GM21526 (cell line): ENCODE data around the gene SLCO2B1.
"Not testable (repeated sequence)": the region's sequence is repeated elsewhere in the genome, so short reads cannot be mapped to it uniquely, and the experiment has no call there.

Source experiments
- ATAC-seq: cut with Tn5 transposase; IDR thresholded peaks from one replicate; pipeline ENCODE4 v1.9.1; 2021; ENCODE audit warnings: moderate library complexity; ENCODE audit not compliant: unreplicated experiment, low FRiP score

Gene SLCO2B1, protein sequence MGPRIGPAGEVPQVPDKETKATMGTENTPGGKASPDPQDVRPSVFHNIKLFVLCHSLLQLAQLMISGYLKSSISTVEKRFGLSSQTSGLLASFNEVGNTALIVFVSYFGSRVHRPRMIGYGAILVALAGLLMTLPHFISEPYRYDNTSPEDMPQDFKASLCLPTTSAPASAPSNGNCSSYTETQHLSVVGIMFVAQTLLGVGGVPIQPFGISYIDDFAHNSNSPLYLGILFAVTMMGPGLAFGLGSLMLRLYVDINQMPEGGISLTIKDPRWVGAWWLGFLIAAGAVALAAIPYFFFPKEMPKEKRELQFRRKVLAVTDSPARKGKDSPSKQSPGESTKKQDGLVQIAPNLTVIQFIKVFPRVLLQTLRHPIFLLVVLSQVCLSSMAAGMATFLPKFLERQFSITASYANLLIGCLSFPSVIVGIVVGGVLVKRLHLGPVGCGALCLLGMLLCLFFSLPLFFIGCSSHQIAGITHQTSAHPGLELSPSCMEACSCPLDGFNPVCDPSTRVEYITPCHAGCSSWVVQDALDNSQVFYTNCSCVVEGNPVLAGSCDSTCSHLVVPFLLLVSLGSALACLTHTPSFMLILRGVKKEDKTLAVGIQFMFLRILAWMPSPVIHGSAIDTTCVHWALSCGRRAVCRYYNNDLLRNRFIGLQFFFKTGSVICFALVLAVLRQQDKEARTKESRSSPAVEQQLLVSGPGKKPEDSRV

DNA sequence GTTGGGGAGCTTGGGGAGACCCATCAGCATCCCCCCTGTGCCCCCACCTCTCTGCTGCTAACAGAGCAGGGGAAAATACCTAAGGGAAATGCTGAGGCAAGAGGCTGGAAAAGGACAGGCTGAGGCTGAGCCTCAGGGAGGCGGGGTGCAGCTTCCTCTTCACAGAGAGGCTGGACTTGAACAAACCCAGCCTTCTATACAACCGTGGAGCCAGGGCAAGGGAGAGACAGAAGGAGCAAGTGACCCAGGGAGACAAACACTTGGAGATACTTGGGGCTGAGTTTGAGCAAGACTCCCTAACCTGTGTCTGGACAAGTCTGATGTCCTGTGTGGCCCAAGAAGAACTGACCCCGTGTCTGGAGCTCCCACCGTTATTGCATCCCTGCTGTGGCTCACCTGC is at the start of gene SLCO2B1:
Gene SLCO2B1 (plus strand): TSS at position 229 of the 400 bp plus-strand sequence. CDS start 275 bp downstream, outside the sequence.
- ATAC-seq, result no peak

DNA sequence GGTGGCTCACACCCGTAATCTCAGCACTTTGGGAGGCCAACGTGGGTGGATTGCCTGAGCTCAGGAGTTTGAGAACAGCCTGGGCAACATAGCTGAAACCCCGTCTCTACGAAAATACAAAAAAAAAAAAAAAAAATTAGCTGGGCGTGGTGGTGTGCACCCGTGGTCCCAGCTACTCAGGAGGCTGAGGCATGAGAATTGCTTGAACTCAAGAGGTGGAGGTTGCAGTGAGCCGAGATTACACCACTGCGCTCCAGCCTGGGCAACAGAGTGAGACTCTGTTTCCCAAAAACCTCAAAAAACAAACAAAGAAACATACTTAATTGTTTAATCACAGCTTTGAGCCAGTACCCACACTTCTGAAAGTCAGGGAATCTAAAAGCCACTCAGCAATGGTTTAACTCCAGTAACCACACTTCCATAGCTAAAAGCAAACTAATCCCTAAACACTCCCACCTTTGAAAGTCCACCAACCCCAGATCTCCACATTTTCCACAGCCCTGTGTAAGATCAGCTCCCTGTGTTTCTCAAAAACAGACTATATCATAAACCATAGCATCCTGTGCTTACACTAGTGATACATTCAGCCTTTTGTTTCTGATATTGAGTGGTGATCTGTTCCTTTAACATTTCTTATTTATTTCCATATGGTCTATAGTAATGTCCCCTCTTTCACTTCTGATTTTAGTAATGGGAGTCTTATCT is 49.3 kb upstream of the SLCO2B1 start:
- no peak for ATAC-seq

DNA sequence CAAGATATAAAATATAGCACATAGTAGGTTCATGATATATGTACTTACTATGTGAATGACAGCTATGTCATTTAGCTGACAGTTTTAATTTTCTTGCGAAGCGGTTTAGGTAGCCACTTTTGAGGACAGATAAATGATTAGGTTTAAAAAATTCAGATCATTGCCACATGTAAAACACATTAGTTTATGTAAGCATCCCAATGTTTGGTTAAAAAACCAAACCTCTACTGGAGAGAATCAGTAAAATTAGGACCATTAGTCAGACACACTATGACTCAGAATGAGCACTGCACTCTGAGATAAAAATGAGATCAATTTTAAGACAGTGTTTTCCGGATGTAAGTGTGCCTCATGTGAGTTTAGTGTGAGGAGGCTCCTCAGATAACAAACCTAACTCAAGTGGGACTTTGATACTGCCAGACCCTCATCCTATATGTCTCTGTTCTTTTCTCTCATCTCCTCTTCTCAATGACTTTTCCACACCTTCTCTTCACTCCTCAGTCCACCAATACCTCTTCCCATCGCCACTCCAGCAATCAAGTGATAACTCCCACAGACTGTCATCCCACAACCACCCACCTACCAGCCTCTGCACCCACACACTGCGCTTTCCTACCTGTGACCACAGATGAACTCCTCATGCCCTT is 47.4 kb upstream of the SLCO2B1 start:
- ATAC-seq, result no peak

DNA sequence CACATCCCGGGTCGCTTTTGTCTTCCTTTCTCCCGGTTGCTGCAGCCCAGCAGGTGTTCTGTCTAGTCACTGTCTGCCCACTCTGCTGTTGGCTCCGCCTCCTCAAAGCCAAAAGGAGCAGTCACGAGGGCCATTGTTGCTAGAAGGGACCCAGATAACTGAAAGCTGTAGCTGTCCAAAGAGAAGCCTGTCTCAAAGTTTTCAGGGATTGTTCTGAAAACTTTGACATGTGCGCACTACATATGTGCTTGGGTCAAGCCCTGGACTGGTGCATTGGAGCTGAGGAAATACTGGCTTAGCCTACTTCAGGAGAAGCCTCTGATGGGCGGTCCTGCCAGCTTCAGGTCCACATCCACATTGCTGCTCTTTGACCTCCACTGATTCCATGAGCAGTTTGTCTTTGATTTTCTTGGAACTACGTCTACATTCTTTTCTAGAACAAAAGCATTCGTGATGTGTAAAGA is 45.4 kb upstream of the SLCO2B1 start:
- no peak for ATAC-seq

DNA sequence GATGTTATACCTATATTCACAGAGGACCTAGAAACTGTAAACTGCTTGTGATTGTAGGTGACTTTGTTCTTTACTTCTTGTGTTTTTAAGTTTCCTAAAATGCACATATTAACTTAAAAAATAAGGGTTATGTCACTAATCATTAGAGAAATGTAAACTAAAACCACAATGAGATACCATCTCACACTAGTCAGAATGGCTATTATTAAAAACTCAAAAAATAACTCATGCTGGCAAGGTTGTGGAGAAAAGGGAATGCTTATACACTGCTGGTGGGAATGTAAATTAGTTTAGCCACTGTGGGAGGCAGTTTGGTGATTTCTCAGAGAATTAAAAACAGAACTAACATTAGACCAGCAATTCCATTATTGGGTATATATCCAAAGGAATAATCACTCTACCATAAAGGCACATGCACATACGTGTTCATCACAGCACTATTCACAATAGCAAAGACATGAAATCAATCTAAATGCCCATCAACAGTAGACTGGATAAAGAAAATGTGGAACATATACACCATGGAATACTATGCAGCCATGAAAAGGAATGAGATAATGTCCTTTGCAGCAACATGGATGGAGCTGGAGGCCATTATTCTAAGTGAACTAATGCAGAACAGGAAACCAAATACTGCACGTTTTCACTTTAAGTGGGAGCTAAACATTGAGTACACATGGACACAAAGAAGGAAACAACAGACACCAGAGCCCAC is 44.8 kb upstream of the SLCO2B1 start:
- not testable (repeated sequence) for ATAC-seq

DNA sequence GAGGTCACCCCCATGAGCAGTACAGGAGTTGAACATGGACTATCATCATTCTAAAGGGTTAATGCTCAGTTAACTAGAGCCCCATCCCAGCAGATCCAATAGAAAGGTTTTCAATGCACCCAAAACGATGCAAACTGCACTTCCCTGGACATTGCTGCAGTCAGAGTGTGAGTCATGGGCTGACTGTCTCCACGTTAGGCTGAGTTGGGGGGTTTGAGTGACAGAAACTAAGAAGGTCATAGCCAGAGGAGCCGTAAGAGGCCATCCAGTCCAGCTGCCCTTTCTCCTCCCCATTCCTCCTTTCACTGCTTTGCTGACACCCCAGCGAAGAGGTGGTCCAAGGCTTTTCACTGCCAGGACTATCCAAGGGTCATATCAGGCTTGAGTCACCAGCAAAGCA is 43.7 kb upstream of the SLCO2B1 start:
- no peak for ATAC-seq

DNA sequence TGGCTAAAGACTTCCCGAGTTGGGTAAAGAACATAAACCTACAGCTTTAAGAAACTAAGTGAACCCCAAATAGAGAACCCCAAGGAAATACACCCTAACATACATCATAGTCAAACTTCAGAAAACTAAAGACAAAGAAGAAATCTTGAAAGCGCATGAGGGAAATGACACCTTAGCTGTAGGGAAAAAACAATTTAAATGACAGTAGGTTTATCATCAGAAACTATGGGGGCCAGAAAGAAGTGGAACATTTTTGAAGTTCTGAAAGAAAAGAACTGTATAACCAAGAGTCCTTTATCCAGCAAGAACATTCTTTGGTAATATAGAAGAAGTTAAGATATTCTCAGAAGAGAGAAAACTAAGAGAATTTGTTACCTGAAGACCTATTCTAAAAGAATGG is 38.7 kb upstream of the SLCO2B1 start:
- ATAC-seq, result no peak

DNA sequence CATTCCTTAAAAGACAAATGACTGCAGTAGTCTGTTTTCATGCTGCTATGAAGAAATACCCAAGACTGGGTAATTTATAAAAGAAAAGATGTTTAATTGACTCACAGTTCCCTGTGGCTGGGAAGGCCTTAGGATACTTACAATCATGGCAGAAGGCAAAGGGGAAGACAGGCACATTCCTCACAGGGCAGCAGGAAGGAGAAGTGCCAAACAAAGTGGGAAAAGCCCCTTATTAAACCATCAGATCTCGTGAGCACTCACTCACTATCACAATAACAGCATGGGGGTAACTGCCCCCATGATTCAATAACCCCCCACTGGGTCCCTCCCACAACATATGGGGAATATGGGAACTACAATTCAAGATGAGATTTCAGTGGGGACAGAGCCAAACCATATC is 37.9 kb upstream of the SLCO2B1 start:
- ATAC-seq, result no peak

DNA sequence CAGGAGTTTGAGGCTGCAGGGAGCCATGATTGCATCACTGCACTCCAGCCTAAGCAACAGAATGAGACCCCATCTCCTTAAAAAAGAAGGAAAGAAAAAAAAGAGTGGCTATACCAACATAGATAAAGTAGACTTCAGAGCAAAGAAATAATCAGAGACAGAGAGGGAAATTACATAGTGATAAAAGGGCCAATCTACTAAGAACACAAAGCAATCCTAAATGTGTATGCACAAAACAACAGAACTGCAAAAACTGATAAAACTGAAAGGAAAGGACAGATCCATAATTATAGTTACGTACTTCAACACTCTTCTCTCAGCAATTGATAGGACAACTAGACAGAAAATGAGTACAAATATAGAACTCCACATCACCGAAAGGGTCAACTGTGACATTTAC is 36.4 kb upstream of the SLCO2B1 start:
- no peak for ATAC-seq

DNA sequence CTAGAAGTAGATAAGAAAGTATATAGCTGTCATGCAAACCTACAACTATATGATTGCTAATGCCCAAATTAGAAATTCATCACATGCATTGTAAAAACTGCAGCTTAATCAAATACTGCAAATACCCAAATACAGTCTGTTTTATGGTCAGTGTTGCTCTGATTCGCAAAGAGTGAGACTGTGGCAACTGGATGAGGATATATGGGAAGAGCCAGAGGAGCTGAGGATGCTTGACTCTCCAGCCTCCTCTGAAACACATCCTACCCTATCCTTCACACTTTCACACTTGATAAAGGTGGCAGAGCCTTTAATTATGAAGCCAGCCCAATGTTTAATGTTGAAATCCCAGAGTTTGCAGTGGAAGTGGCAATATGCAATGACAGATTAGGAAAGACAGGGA is 32.3 kb upstream of the SLCO2B1 start:
- no peak for ATAC-seq

DNA sequence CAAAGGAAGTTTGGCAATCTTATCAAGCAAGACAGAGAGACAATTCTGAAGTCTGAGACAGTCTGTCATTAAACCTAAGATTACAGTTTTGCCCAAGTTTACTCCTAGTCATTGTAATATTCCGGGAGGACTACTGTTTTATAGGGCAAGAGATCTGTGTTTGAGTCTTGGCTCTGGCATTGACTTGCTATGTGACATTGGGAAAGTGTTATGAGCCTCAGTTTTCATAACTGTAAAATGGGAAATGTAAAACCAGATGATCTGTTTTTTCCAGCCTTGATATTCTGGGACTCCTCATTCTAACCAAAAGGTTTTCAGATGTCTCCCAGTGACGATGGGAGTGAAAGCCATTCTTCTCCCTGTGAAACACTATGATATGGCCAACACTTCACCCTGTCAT is 24.3 kb upstream of the SLCO2B1 start:
- no peak for ATAC-seq

DNA sequence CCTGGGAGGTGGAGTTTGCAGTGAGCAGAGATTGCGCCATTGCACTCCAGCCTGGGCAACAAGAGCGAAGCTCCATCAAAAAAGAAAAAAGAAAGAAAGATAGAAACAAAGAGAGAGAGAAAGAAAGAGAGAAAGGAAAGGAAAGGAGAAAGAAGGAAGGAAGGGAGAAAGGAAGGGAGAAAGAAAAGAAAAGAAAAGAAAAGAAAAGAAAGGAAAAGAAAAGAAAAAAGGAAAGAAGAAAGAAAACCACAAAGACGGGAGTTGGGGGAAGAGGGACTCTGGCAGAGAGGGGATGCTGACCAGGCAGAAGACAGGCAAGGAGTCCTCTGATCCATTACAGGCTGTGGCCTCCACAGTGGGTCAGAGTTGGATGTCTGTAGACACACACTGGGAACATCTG is 18.8 kb upstream of the SLCO2B1 start:
- no peak for ATAC-seq

DNA sequence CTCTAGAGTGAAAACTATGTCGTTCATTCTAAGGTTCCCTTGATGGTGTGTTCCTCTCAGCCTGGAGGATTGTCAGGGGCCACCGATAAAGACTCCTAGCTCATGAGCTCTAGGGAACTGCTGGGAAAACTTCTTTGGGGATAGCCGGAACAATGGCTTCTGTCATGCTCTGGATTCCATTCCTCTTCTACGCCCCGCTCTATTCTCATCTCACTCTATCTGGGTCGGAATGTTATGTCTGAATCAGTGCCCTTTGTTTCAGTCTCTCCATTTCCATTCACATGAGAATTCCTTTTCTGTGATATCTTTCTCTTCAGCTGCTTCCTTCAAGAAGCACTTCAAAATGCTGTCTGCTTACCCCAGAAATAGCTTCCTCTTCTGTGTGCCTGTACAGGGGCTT is 16.9 kb upstream of the SLCO2B1 start:
- ATAC-seq, result no peak

DNA sequence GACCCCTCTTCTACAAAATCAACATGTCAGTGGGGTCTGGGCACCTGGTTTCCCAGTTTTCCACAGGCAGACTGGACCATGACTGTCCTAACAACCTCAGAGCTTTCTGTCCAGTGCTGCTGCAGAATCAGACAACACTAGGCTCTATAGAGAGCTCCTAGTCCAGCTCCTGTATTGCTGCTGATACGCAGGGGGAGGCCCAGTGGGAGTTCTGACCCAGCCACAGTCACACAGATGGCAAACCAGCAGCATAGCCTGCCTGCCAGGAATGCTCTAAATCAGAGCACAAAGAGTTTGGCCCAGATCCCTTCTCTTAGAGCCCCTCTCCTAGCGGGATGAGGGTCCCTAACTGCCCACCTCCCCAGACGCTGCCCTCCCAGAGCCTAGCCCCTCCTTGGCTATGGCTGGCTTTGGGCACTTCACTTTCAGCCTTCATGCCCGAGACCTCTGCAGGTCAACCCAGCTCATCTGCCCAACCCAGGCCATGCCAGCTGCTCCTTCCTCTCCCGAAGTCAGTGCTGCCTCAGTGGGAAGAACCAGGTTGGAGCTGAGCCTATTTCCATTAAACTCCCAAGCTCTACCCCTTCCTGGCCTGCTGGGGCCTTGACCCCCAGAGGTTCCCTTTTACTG is 15.8 kb upstream of the SLCO2B1 start:
- no peak for ATAC-seq

DNA sequence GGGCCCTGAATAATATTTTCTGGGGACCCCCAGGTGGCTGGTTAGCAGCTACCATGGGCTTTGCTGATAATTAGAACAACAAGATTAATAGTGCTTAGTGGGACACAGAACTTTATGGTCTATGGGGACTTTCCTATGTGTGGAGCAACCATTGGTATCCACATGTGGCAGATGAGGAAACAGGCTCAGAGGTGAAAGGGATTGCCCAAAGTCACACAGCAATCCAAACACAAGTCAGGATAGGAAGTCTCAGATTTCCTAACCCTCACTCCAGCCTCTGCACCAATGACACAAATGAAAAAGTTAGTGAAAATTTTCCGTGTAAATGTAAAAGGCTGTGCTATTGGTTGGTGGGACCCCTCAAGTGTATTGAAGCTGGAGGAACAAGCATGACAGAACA is 15.3 kb upstream of the SLCO2B1 start:
- no peak for ATAC-seq

DNA sequence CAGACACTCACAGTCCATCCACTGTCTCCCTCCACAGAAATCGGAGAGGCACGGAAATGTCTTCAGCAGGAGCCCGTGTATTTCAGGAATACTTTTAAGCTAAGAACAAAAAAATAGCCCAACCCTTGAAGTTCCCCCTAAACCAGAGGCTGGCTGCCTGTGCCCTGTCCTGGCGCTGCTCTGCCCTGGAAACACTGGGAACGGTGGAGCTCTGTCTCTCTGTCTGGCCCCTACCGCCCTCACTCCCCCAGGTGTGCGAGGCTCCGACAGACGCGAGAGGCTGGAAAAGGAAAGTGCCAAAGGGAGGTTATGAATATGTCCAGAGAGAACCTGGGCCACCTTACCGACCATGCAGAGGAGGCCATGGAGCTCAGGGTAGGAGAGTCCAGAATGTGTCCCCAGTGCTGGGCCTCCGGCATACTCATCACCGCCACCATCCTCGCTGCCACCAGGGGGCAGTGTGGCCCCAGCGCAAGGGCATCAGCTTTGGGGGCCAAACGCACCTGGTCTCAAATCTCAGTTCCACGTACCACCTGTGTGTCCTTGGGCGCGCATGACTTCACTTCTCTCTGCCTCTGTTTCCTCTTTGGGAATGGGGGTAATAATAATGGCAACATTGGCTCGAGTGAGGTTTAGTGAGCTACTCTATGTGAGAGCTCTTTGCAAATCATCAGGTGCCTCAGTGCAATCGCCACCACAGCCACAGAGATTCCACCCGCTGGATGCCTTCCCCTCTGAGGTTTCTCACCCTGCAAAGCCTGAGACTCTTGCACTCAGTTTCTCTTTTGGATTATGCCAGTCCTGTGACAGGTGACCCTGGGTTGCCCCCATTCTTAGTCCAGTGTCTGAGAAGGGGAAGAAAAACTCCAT is 10.4 kb upstream of the SLCO2B1 start:
- no peak for ATAC-seq

DNA sequence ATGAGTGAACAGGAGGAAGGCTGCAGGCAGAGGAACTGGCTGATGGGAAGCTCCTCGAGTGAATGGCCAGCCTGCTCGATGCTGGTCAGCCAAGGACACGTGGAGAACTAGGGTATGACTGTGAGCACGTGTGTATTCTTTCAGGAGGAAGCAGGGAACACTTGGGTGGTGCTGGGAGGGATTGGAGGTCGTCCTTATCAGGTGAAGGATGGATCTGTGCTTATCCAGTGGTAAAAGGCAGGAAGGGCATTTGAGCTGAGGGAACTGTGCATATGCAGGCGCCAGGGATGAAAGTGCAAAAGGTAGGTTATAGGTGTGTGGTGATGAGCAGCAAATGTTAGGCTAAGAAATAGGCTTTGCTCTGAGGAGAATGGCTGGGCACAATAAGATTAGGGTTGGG is 9.7 kb upstream of the SLCO2B1 start:
- ATAC-seq, result no peak

DNA sequence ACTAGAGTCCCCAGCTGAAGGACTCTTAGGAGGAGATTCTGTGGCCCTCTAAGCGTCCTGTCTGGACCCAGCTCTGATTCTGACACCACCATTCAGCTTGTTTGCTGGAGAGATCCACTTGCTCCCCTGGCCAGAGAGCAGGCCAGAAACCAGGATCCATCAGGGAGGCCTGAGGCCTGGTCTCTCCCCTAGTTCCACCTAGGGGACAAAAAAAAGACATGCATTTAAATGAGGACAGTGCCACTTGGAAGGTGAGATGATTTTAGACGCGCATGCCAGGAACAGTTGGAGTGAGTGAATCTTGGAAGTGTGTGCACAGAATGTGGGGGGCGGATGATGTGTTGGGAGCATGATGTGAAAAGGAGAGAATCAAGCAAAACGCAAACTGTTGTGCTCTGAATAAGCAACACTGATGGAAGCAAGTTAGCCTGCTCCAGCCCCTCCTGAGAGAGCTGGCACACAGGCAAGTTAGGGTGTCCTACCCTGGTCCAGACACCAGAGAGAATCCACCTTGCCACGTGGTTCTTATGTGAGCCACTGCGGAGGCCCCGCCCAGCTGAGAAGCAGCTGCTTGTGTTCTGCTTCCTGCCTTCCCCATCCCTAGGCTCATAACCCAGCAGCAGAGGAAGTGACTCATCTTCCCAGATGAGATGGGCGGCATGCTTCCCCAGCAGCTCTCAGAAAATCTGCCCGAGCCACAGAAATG is 8.0 kb upstream of the SLCO2B1 start:
- ATAC-seq, result no peak
